GM21737 (cell line): ENCODE measurements around the gene FAM81A.
"Not testable (repeated sequence)": the region's sequence is repeated elsewhere in the genome, so short reads cannot be mapped to it uniquely, and the experiment has no call there.

Experiments
- ATAC-seq: cut with Tn5 transposase; IDR thresholded peaks from one replicate; pipeline ENCODE4 v1.9.1; 2021; ENCODE audit warnings: mild to moderate bottlenecking, moderate library complexity; ENCODE audit not compliant: unreplicated experiment

The FAM81A gene

DNA sequence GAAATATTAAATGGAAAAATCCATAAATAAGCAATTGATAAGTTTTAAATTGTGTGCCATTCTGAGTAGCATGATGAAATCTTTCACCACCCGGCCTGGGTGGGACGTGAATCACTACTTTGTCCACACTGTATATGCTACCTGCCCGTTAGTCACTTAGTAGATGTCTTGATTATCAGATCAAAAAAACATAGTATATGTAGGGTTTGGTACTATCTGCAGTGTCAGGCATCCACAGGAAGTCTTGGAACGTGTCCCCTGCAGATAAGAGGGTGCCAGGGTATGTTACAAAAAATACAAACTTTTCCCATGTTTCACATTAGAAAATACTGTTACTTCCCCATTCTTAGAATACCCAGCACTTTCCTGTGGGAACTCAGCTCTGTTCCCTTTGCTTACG lies 35.2 kb downstream of the FAM81A start:
- ATAC-seq = no peak

DNA sequence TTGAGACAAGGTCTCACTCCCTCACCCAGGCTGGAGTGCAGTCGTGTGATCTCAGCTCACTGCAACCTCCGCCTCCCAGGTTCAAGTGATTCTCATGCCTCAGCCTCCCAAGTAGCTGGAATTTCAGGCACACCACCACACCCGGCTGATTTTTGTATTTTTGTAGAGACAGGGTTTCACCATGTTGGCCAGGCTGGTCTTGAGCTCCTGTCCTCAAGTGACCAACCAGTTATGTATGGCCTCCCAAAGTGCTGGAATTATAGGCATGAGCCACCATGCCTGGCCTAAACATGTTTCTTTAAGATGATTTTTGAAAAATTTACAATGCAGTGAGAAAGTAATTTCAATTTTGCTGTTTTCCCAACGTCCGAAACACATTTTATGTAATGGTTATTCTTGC lies 37.2 kb downstream of the FAM81A start:
- not testable (repeated sequence) for ATAC-seq

DNA sequence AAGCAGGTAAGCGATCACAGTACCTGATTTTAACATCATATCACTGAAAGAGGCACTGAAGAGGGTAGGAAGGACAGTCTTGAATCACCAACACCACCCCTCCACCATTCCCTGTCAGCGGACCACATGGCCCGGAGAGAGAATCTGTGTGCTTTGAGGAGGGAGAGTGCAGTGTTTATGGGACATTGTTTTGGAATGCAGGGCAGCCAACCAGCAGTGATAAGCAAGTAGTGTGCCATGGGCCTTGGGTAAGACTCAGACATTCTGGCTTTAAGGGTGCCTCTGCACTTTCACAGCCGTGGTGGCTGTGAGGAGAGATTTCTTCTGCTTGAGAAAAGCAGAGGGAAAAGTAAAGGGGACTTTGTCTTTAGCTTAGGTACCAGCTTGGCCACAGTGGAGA lies 46.4 kb downstream of the FAM81A start:
- ATAC-seq = no peak

DNA sequence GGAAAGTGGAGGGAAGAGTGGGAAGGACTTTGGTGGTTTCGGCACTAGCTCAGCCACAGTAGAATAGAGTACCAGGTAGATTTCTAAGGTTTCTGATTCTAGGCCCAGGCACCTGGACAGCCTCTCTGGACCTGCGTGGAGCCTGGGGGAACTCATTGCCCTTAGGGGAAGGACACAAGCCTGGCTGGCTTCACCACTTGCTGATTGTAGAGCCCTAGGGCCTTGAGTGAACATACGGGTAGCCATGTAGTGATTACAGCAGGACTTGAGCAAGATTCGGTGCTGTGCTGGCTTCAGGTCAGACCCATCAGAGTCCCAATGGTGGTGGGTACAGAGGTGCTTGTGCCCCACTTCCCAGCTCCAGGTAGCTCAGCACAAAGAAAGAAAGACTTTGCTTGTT lies 47.0 kb downstream of the FAM81A start:
- ATAC-seq = no peak

DNA sequence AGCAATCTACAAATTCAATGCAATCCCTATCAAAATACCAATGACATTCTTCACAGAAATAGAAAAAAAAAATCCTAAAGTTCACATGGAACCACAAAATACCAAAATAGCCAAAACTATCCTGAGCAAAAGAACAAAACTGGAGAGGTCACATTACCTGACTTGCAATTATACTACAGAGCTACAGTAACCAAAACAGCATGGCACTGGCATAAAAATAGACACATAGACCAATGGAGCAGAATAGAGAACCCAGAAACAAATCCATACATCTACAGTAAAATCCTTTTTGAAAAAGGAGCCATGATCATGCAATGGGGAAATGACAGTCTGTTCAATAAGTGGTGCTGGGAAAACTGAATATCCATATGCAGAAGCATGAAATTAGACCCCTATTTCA lies 51.5 kb downstream of the FAM81A start:
- not testable (repeated sequence) for ATAC-seq

DNA sequence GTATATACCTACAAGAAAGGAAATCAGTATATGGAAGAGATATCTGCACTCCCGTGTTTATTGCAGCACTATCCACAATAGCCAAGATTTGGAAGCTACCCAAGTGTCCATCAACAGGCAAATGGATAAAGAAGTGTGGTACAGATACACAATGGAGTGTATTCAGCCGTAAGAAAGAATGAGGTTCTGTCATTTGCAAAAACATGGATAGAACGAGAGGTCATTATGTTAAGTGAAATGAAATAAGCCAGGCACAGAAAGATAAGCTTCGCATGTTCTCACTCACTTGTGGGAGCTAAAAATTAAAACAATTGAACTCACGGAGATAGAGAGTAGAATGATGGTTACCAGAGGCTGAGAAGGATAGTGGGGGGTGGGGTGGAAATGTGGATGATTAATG lies 53.1 kb downstream of the FAM81A start:
- no peak for ATAC-seq

DNA sequence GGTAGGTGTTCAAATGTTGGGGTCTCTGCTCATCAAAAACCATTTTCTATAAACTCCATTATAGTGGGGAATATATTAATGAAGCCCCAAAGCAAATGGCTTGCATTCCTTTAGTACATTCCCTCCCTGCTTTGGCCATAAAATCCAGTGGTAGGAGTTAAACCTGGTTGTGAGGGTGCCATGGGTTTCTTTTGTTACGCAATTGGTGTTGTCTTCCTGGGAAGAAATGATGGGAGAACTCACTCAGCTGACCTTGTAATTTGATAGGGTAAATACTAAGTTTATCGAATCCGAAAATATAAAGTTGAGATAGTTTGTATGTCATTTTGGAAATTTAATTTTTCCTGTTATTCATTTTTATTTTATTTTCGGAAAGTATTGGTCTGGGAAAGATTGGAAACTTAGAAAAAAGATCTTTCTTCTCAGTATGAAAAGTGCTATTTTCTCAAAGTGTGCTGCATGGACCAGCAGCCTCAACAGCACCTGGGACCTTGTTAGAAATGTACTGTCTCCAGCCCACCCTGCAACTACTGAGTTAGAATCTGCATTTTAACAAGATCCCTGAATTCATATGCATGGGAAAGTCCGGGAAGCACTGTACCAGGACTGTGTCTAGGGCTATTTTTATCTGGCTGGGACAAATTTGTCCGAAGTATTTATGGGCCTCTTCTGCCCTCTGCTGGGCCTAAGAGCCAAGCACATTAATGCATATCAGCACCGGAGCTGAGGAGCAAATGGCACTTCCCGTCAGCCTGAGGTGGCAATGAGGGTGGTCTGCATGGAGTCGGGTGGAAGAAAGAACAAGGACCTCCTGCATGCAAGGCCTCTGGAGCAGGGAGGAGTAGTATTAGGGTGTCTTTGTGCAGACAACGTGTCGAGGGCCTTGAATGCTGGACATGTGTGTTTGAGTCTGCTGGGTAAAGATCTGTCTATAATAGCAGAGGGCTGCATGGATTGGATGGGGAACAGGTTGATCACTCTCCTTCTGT lies 54.7 kb downstream of the FAM81A start:
- ATAC-seq = no peak

DNA sequence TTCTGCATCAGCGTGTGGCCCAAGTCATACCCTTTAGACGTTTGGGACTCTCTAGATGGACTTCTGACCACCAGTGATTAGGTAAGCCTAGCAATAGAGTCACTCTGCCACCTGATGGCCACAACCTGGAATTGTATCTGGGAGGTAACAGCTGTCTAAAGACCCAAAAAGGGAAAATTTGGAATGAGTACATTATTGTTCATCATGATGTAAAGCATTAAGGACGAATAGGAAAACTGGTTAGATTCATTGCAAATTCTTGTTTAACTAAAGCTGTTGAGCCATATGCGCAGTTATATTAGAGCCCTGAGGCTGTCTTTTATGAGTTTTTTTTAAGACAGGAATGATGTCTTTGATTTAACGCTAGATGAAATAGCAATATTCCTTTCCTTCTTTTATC lies 63.6 kb downstream of the FAM81A start:
- no peak for ATAC-seq

DNA sequence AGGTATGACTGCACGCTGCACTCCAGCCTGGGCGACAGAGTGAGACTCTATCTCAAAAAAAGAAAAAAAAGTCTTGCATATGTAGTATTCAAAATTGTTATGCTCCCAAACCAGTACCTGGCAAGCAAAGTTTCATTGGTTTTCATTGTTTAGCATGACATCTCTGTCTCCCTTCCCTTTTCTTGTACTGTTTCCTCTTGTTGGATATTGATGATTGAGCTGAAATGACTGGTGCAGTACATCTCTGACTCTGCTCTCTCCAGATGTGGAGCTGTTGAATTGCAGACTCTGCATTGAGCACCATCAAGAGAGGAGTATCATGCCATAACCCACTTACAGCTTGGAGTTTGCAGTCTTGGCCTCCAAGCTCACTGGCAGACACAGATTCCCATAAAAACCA lies 77.2 kb downstream of the FAM81A start:
- no peak for ATAC-seq

DNA sequence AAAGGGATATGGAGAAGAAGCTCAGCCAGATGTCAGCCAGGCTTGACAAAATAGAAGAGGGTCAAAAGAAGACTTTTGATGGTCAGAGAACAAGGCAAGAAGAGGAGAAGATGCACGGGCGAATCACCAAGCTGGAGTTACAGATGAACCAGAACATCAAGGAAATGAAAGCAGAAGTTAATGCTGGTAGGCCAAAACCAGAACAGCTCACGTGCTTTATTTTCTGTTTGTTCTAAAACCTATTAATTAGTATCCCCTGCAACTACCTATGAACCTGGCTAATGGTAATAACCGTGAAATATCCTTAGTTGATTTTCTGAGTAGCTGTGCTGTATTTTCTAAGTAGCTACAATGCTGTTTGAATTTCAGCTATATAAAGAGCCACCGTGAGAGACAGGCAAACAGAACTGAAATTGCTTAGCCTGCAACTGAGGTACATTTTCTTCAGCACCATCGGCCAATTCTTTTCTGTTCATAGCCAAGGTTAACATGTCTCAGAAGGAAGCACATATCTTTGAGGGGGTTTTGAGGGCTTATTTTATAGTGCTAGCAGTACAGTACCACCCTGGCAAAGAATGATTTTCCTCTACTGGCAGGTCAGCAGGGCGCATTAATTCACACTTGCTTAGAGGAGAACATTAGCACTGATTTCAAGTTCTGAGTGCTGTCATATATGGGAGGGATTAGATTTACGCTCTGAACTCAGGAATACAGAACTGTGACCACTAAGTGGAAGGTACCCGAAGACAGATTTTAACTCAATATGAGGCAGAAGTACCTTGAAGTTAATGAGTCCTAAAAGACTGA lies 78.9 kb downstream of the FAM81A start:
- peak; percentile 52 for ATAC-seq

DNA sequence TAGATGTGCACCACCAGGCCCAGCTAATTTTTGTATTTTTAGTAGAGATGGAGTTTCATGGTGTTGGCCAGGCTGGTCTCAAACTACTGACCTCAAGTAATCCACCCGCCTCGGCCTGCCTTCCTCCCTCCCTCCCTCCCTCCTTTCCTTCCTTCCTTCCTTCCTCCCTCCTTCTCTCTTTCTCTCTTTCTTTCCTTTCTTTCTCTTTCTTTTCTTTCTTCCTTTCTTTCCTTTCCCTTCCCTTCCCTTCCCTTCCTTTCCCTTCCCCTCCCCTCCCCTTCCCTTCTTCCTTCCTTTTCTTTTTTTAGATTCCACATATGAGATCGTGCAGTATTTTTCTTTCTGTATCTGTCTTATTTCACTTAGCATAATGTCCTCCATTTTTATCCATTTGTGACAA lies 81.3 kb downstream of the FAM81A start:
- ATAC-seq = no peak

DNA sequence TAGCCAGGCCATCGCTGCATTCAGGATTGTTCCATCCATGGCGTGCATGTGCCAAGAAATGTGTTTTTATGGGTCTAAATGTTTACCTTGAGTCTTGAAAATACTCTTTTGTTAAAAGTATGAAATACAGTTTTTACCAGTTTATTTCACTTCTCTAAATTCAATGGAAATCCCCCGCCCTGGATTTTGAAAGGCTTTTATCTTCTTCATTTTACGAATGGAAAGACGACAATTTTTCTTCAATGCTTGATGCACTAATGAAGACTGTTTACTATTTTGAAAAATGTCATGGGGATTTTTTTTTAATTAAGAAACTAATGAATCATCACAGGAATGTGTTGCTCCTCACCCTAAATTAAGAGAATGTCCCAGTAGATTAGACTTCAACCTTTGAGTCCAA lies 83.5 kb downstream of the FAM81A start:
- ATAC-seq = no peak

DNA sequence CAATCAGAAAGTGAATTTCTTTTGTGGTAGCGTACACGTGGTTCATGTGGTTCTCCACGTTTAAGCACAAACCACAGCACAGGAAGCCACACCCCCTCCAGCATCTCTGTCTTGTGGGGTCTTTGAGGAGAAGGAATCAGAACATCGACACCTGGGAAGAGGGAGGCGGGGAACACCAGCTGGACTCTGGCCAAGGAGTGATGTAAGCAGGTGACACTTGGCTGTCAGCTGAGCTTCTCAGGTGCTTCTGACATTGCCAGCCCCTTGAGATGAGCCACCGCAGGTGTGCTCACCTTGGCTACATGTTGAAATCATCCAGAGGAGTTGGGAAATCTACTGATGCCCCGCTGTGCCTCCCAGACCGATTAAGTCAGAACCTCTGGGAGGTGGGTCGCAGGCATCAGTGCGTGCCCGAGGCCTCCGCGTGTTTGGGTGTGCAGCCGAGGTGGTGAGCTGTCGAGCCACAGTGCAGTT lies 85.0 kb downstream of the FAM81A start:
- ATAC-seq = no peak

DNA sequence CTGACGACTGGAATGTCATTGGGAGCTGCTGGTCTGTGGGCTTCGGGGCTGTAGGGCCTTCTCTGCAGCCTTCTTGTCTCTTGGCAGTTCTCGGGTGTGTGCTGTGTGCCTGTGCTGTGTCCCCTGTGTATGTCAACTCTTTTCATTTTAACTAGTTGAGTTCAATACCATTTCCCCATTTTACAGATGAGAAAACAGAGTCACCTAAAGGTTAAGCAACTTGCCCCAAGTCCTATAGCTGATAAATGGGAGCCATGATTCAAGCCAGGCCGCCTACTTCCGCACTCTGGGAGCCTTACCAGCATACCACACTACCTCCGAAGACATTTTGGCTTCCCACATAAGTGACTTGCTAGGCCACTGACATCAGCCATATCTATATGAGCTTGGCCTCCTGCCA lies 85.7 kb downstream of the FAM81A start:
- ATAC-seq = no peak

DNA sequence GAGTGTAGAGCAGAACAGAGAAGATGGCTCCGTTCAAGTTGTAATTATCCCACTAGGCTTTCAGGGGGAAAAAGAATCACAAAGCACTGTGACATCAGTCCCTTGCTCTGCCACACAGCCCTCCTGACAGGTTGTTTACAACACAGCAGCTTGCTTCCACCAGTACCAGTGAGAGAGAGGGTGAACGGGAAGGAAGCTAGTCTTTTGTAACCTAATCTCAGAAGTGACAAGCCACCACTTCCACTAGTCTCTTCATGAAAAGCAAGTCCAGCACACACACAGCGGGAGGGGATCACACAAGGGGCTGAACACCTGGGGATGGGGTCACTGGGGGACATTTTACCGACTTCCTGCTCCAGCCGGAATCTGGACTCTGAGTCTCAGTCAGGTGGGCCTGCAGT lies 86.3 kb downstream of the FAM81A start:
- ATAC-seq = no peak

DNA sequence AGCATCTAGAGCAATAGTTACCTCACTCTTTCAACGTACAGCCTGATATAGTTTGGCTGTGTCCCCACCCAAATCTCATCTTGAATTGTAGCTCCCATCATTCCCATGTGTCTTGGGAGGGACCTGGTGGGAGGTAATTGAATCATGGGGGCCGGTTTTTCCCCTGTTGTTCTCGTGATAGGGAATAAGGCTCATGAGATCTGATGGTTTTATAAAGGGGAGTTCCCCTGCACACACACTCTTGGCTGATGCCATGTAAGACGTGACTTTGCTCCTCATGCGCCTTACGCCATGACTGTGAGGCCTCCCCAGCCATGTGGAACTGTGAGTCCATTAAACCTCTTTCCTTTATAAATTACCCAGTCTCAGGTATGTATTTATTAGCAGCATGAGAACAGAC lies 88.5 kb downstream of the FAM81A start:
- not testable (repeated sequence) for ATAC-seq

DNA sequence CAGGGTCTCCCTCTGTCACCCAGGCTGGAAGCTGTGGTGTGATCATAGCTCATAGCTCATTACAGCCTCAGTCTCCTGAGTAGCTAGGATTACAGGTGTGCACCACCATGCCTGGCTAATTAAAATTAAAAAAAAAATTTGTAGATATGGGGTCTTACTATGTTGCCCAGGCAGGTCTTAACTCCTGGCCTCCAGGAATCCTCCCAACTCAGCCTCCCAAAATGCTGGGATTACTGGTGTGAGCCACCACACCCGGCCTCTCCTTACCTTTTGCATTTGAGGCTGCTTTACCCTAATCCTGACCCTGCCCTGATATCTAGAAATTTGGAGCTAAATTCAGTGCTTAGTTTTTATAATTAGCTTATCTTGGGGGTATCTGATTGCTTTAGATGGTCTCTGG lies 90.4 kb downstream of the FAM81A start:
- ATAC-seq = no peak

DNA sequence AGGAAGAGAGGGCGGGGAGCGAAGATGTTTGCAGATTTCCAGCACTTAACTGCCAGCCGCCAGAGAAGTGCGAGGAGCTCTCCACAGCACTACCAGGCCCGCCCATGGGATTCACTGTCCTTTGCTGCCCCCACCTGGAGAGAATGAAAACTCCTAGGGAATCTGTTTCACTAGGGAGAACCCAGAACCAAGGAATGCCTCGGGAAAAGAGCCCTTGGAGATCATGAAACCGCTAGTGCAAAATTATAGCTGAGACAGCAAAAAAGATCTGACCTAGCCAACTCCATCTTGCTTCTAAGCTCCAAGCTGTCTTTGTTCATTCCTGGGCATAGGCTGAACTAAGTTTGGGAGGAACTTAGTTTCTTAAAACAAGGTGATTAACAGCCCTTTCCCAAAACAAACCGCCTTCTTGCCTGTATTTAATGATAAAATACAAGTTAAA lies 91.0 kb downstream of the FAM81A start:
- ATAC-seq = no peak

DNA sequence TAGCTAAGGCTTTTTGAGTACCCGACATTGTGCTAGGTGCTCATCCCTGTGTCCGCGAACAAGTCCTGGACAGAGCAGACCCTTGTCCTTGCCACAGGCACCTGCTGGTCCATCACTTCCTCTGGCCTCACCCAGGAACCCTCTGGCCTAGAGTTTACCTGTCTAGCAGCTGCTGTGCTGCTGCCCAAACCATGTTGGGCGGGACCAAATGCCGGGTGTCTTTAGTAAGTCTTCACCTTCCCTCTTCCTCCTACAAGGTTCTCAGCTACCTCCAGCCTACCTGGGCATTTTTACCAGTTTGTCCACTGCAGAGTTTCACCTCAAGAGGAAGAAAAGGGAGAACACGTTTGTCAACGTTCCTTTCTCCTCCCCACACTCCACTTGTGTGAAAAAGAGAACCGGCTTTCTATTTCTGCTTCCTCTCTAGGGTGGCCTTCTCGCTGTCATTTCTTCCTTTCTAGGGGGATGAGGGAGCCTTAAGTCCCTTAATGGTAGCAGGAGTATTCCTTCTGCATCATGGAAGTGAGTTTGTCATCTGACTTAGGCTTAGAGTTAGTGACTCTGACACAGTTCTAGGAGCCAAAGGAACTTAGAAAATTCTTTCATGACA lies 93.2 kb downstream of the FAM81A start:
- no peak for ATAC-seq

DNA sequence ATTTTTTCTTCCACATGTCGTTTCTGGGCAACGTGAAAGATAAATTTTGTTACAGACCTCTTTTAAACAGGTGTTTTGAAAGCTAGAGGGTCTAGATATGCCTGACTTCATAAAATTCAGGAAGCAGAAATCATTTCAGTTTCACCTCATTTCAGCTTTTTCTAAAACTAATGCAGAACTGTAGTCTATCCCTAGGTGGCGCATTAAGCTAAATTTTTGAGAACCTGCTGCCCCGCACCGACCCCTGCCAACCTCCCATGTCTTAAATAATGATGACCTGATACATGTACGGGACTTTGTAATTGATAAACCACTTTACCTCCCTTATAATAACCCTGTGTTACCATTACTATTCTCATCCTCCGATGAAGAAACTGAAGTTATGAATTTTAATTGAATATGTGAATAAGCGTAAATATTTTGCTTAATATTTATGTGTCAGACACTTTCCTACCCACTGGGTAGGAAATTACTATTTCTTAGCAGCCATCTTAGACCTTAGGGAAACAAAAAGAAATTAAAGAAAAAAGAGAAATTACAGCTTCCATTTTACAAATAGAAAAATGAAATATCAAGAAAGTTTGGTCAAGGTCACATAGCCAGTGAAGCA lies 94.9 kb downstream of the FAM81A start:
- no peak for ATAC-seq

DNA sequence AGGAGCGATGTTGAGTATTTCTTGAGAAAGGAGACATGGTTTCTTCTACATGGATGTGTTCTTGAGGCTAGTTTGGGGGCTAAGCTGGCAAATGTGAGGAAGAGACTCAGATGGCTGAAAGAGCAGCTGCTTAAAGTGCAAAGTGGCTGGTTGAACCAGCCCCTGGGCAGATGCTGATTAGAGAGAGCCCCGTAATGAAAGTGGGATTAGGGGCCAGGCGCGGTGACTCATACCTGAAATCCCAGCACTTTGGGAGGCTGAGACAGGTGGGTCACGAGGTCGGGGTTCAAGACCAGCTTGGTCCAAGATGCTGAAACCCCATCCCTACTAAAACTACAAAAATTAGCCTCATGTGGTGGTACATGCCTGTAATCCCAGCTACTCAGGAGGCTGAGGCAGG lies 98.6 kb downstream of the FAM81A start:
- ATAC-seq = no peak
